ENCODE measurements around the gene PLD1. TPM values are rescaled to one million over a fixed set of nuclear protein-coding genes. Genes with fewer than 3 reads are reported as not detected.
"Not testable (repeated sequence)": the region's sequence is repeated elsewhere in the genome, so short reads cannot be mapped to it uniquely, and the experiment has no call there.

Gene PLD1
- total RNA-seq = 18.1 and 29.5 TPM in 2 replicates

- Histone ChIP-seq H3K4me1 (ENCODE audit: insufficient read depth, low read length) (peaks cover 58% of the 10 kb centered on the region), H2AFZ (ENCODE audit: low read length) (peak within 1 kb of the TSS; percentile 17), H3K27ac (ENCODE audit: low read depth, low read length) (peak within 1 kb of the TSS; percentile 100), H3K4me2 (ENCODE audit: insufficient read depth, low read length) (peak within 1 kb of the TSS; percentile 95), H3K27me3 (ENCODE audit: insufficient read depth, low read length) (no peaks in the 10 kb centered on the region), H3K9me3 (ENCODE audit: low read depth, low read length) (no peaks in the 10 kb centered on the region), H3K4me3 (ENCODE audit: insufficient read depth, low read length) (peak within 1 kb of the TSS; percentile 72), H3K79me2 (ENCODE audit: insufficient read depth, low read length) (peaks cover 9% of the 10 kb centered on the region), H4K20me1 (ENCODE audit: insufficient read depth, low read length) (no peaks in the 10 kb centered on the region), H3K36me3 (ENCODE audit: insufficient read depth, low read length) (no peaks in the 10 kb centered on the region)
- TF ChIP-seq CTCF (IDR thresholded peaks at IDR 0.05; ENCODE audit: extremely low read depth, low read depth, low read length) = no peak
- DNase-seq (ENCODE audit: insufficient read length, low spot score, missing footprints) = peak; percentile 96
Measured at GRCh38 chr3:171809861-171810628, at the start of gene PLD1. Gene PLD1, minus strand, starts transcription at chr3:171810483. Its CDS starts 72,432 bp downstream, at chr3:171738051.

- H3K4me2 ChIP-seq (ENCODE audit: insufficient read depth, low read length); DNase-seq (ENCODE audit: insufficient read length, low spot score, missing footprints): not testable (repeated sequence)
- peaks cover 14% of the 10 kb centered on the region for H3K4me1 ChIP-seq (ENCODE audit: insufficient read depth, low read length)
Measured at GRCh38 chr3:171858770-171859169, 48.5 kb upstream of the PLD1 start.

GRCh38 chr3:171854649-171855305 is 44.5 kb upstream of the PLD1 start:
- TF ChIP-seq CTCF (IDR thresholded peaks at IDR 0.05; ENCODE audit: extremely low read depth, low read depth, low read length) = no peak
- no peaks in the 10 kb centered on the region for H3K79me2 ChIP-seq (ENCODE audit: insufficient read depth, low read length)
- H3K27ac ChIP-seq (ENCODE audit: low read depth, low read length) = no peak overlapping the region
- no peak overlapping the region for H2AFZ ChIP-seq (ENCODE audit: low read length)
- peaks cover 2% of the 10 kb centered on the region for H3K9me3 ChIP-seq (ENCODE audit: low read depth, low read length)
- no peaks in the 10 kb centered on the region for H3K27me3 ChIP-seq (ENCODE audit: insufficient read depth, low read length)
- H3K4me3 ChIP-seq (ENCODE audit: insufficient read depth, low read length) = no peak overlapping the region
- H3K4me2 ChIP-seq (ENCODE audit: insufficient read depth, low read length) = no peak overlapping the region
- H4K20me1 ChIP-seq (ENCODE audit: insufficient read depth, low read length) = no peaks in the 10 kb centered on the region
- no peak for DNase-seq (ENCODE audit: insufficient read length, low spot score, missing footprints)
- H3K4me1 ChIP-seq (ENCODE audit: insufficient read depth, low read length) = peaks cover 13% of the 10 kb centered on the region
- H3K36me3 ChIP-seq (ENCODE audit: insufficient read depth, low read length) = no peaks in the 10 kb centered on the region

More at GRCh38 chr3:171858770-171859169, 48.5 kb upstream of the PLD1 start:
- not testable (repeated sequence) for H3K27ac ChIP-seq (ENCODE audit: low read depth, low read length); H3K36me3 ChIP-seq (ENCODE audit: insufficient read depth, low read length); H4K20me1 ChIP-seq (ENCODE audit: insufficient read depth, low read length); H3K79me2 ChIP-seq (ENCODE audit: insufficient read depth, low read length); H3K9me3 ChIP-seq (ENCODE audit: low read depth, low read length); H3K4me3 ChIP-seq (ENCODE audit: insufficient read depth, low read length); H3K27me3 ChIP-seq (ENCODE audit: insufficient read depth, low read length); H2AFZ ChIP-seq (ENCODE audit: low read length)

- Histone ChIP-seq H3K9me3 (ENCODE audit: low read depth, low read length) (peaks cover 2% of the 10 kb centered on the region), H4K20me1 (ENCODE audit: insufficient read depth, low read length) (no peaks in the 10 kb centered on the region), H3K4me2 (ENCODE audit: insufficient read depth, low read length) (peak overlapping the region; percentile 29), H3K79me2 (ENCODE audit: insufficient read depth, low read length) (no peaks in the 10 kb centered on the region), H2AFZ (ENCODE audit: low read length) (no peak overlapping the region), H3K4me1 (ENCODE audit: insufficient read depth, low read length) (peaks cover 19% of the 10 kb centered on the region), H3K27me3 (ENCODE audit: insufficient read depth, low read length) (no peaks in the 10 kb centered on the region), H3K4me3 (ENCODE audit: insufficient read depth, low read length) (no peak overlapping the region), H3K36me3 (ENCODE audit: insufficient read depth, low read length) (no peaks in the 10 kb centered on the region), H3K27ac (ENCODE audit: low read depth, low read length) (peak overlapping the region; percentile 57)
- DNase-seq (ENCODE audit: insufficient read length, low spot score, missing footprints) = no peak
- TF ChIP-seq CTCF (IDR thresholded peaks at IDR 0.05; ENCODE audit: extremely low read depth, low read depth, low read length) = no peak
Measured at GRCh38 chr3:171851660-171852058, 41.4 kb upstream of the PLD1 start.

All from osteoblast (primary cell).